ENCODE measurements around the gene SSBP2.

- TF ChIP-seq CTCF (IDR thresholded peaks at IDR 0.05; ENCODE audit: insufficient read depth, low read length, poor library complexity, severe bottlenecking) (no peak), EZH2phosphoT487 (conservative IDR thresholded peaks at IDR 0.05; ENCODE audit: low read length) (no peak)
Measured at GRCh38 chr5:81517462-81517861, 233.4 kb downstream of the SSBP2 start.

Data from SU-DHL-6 (cell line).